Panc1 (cell line): ENCODE data around the gene WWOX. TPM values are rescaled to one million over a fixed set of nuclear protein-coding genes. Genes with fewer than 3 reads are reported as not detected.

Source experiments
- ATAC-seq: fragments of 200-7000 bp; cut with Tn5 transposase; 2 replicates; pipeline ENCODE4 v1.9.1; 2020; ENCODE audit warnings: mild to moderate bottlenecking, moderate library complexity
- BruUV-seq: library from RNA; stranded (reverse); fragments of 400-500 nt; replicated peaks from 2 replicates; lab custom pipeline; 2021; lab: Mats Ljungman, UMichigan
- CTCF ChIA-PET: fragments of 300-600 bp; sonication (Branson Sonifier 250); formaldehyde crosslinking; loops from one replicate; lab custom pipeline; 2022; ENCODE audit warnings: antibody characterized with exemption; lab: Charles Lee
- POLR2A ChIA-PET: fragments of 300-600 bp; sonication (Branson Sonifier 250); formaldehyde crosslinking; loops from one replicate; lab custom pipeline; 2022; ENCODE audit warnings: antibody characterized with exemption; lab: Charles Lee
- DNase-seq: peaks from one replicate; pipeline ENCODE4 v3.0.0-alpha.2; 2010; ENCODE audit warnings: low read depth, low spot score
- H3K27ac ChIP-seq: 2 replicates; pipeline ENCODE4 v1.5.1; 2011; ENCODE audit warnings: mild to moderate bottlenecking, low read length, inconsistent platforms
- H3K27me3 ChIP-seq: fragments of 200-500 bp; sonication (Bioruptor generic); 2 replicates; pipeline ENCODE4 v1.6.0; 2014; ENCODE audit warnings: low read length, inconsistent platforms; ENCODE audit not compliant: control insufficient read depth, insufficient read depth
- H3K36me3 ChIP-seq: fragments of 200-500 bp; sonication (Bioruptor generic); 2 replicates; pipeline ENCODE4 v1.5.1; 2014; ENCODE audit warnings: inconsistent platforms, mild to moderate bottlenecking, low read length, moderate library complexity; ENCODE audit not compliant: control insufficient read depth, insufficient read depth
- H3K4me1 ChIP-seq: 2 replicates; pipeline ENCODE4 v1.5.1; 2011; ENCODE audit warnings: inconsistent platforms, mild to moderate bottlenecking, low read length, moderate library complexity; ENCODE audit not compliant: control insufficient read depth, insufficient read depth
- H3K4me3 ChIP-seq, 2 experiments: 2 replicates each; pipeline ENCODE4 v1.5.1; 2011 to 2012; ENCODE audit warnings: low read depth in 2 of 2, low read length in 2 of 2, mild to moderate bottlenecking in 2 of 2, inconsistent platforms in 1 of 2, moderate library complexity in 1 of 2
- H3K9me3 ChIP-seq: fragments of 200-500 bp; sonication (Bioruptor generic); 2 replicates; pipeline ENCODE4 v1.5.1; 2014; ENCODE audit warnings: low read depth, mild to moderate bottlenecking, inconsistent platforms, low read length, moderate library complexity; ENCODE audit not compliant: control insufficient read depth, insufficient read depth
- CTCF ChIP-seq: fragments of 450-650 bp; IDR thresholded peaks from 2 replicates; pipeline ENCODE4 v1.5.1; 2017; ENCODE audit warnings: mild to moderate bottlenecking
- POLR2AphosphoS5 ChIP-seq: IDR thresholded peaks from 2 replicates; pipeline ENCODE4 v1.6.1; 2012; ENCODE audit warnings: mild to moderate bottlenecking, low read depth, low read length, moderate library complexity
- REST ChIP-seq, 2 experiments: IDR thresholded peaks; 2 replicates each; pipeline ENCODE4 v1.6.1; 2011 to 2012; ENCODE audit warnings: low read depth in 2 of 2, control low read depth in 1 of 2, low read length in 1 of 2, mild to moderate bottlenecking in 1 of 2, moderate library complexity in 1 of 2; ENCODE audit not compliant: insufficient read depth in 1 of 2
- SIN3A ChIP-seq: IDR thresholded peaks from 2 replicates; pipeline ENCODE4 v1.6.1; 2012; ENCODE audit warnings: low read depth, mild to moderate bottlenecking, low read length, moderate library complexity, borderline replicate concordance; ENCODE audit not compliant: insufficient read depth
- TCF7L2 ChIP-seq: IDR thresholded peaks from 2 replicates; pipeline ENCODE4 v1.6.1; 2011; ENCODE audit warnings: mild to moderate bottlenecking, low read depth, low read length, inconsistent platforms
- in situ Hi-C: cut with HindIII; loops from 2 replicates; pipeline ENCODE4 v1.10.0; 2016; ENCODE audit warnings: low sequenced_read_pairs, low pct_unique_long_range_greater_than_20kb
- intact Hi-C: fragments of 100-400 bp; cut with micrococcal nuclease; formaldehyde crosslinking; loops from one replicate; pipeline ENCODE4 v1.10.0; 2022; ENCODE audit not compliant: unreplicated experiment
- total RNA-seq: library from RNA; stranded (reverse); gene quantifications from one replicate; pipeline ENCODE4 v1.2.1, GENCODE V29; 2021; ENCODE audit not compliant: unreplicated experiment

The WWOX gene
- total RNA-seq, 1 experiment from 2014 or later, result 12.5 TPM

GRCh38 chr16:79122343-79122742 is 1022.9 kb downstream of the WWOX start:
- CTCF ChIA-PET, result no interaction called here
- no peaks in the 10 kb centered on the region for H3K27me3 ChIP-seq

GRCh38 chr16:79124016-79124756 is 1024.7 kb downstream of the WWOX start:
- no peaks in the 10 kb centered on the region for H3K36me3 ChIP-seq
- ChIA-PET POLR2A (no interaction called here), CTCF (no interaction called here)
- H3K9me3 ChIP-seq, result no peaks in the 10 kb centered on the region
- no TSS peak for BruUV-seq
- no peak overlapping the region for H3K27ac ChIP-seq
- in situ Hi-C loops (no loop called here), intact Hi-C loops (no loop called here)
- H3K4me3 ChIP-seq, result no peak overlapping the region
- no peak for TF ChIP-seq REST (IDR thresholded peaks at IDR 0.05; ENCODE audit: insufficient read depth in 1 of 2, low read depth in 2 of 2, low read length in 1 of 2)
- TF ChIP-seq POLR2AphosphoS5, result no peak
- TF ChIP-seq TCF7L2, result no peak
- no peak for TF ChIP-seq SIN3A
- H3K27me3 ChIP-seq, result no peaks in the 10 kb centered on the region
- ATAC-seq (no peak), DNase-seq (no peak)
- H3K4me1 ChIP-seq, result no peaks in the 10 kb centered on the region

More at GRCh38 chr16:79122343-79122742, 1022.9 kb downstream of the WWOX start:
- no peak overlapping the region for H3K4me3 ChIP-seq
- no TSS peak for BruUV-seq
- no peaks in the 10 kb centered on the region for H3K9me3 ChIP-seq
- H3K27ac ChIP-seq, result no peak overlapping the region
- H3K4me1 ChIP-seq, result no peaks in the 10 kb centered on the region
- no peaks in the 10 kb centered on the region for H3K36me3 ChIP-seq
- in situ Hi-C loops (no loop called here), intact Hi-C loops (no loop called here)
- POLR2A ChIA-PET, result no interaction called here
- TF ChIP-seq CTCF, result no peak
- TF ChIP-seq REST (IDR thresholded peaks at IDR 0.05; ENCODE audit: insufficient read depth in 1 of 2, low read depth in 2 of 2, low read length in 1 of 2), result no peak
- TF ChIP-seq TCF7L2, result no peak
- no peak for TF ChIP-seq POLR2AphosphoS5
- TF ChIP-seq SIN3A, result no peak
- DNase-seq (no peak), ATAC-seq (no peak)
